ENCODE data around the gene IMMP1L. TPM values are rescaled to one million over a fixed set of nuclear protein-coding genes. Genes with fewer than 3 reads are reported as not detected.

IMMP1L gene
- total RNA-seq, 1 donor from 2014 or later: 37.4 TPM

DNA sequence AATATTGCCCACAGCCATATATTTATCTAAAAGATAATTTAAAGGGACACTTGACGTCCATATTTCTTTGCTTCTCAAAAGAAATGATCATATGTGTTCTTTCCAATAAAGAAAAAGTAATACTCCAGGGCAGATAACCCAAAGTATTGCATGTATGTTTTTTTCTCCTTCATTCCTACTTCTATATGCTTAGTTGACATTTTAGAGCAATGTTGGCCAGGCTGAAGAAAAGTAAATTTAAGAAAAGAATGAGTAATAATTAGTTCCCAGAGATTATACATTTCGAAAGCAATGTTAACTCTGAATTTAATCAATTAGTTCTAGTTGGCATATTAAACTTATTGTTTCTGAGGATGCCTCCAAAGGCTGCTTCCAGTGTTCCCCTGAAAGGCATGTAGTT lies 91.6 kb downstream of the IMMP1L start:
- H3K27me3 Mint-ChIP-seq (ENCODE audit: low read depth): no peaks in the 10 kb centered on the region
- H3K4me3 Mint-ChIP-seq: no peak overlapping the region
- DNase-seq (ENCODE audit: low spot score in 2 of 2, unreplicated experiment in 2 of 2): no peak
- H3K36me3 Mint-ChIP-seq: peaks cover 5% of the 10 kb centered on the region
- no peaks in the 10 kb centered on the region for H3K9me3 Mint-ChIP-seq
- H3K4me1 Mint-ChIP-seq: peaks cover 6% of the 10 kb centered on the region
- H3K27ac Mint-ChIP-seq: no peak overlapping the region
- TF ChIP-seq, protein P1, sequence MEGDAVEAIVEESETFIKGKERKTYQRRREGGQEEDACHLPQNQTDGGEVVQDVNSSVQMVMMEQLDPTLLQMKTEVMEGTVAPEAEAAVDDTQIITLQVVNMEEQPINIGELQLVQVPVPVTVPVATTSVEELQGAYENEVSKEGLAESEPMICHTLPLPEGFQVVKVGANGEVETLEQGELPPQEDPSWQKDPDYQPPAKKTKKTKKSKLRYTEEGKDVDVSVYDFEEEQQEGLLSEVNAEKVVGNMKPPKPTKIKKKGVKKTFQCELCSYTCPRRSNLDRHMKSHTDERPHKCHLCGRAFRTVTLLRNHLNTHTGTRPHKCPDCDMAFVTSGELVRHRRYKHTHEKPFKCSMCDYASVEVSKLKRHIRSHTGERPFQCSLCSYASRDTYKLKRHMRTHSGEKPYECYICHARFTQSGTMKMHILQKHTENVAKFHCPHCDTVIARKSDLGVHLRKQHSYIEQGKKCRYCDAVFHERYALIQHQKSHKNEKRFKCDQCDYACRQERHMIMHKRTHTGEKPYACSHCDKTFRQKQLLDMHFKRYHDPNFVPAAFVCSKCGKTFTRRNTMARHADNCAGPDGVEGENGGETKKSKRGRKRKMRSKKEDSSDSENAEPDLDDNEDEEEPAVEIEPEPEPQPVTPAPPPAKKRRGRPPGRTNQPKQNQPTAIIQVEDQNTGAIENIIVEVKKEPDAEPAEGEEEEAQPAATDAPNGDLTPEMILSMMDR (IDR thresholded peaks at IDR 0.05; ENCODE audit: unreplicated experiment): no peak

DNA sequence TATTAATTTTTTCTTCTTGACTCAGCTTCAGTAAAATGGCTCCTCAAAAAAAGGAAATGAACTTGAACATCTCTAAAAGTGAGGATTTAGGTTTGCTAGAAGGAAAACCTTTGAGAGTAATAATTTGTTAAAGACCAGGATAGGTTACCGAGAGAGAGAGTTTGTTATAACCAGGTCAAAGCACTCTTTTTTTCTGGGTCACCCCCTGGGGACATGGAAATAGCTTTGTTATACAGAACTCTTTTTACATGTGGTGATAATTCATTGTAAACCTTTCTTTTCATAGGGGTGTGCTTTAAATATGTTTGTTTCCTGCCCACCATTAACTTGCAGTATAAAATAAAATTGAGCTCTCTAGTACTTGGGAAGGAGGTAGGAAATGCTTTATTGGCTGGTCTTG lies 92.1 kb downstream of the IMMP1L start:
- Mint-ChIP-seq H3K9me3 (no peaks in the 10 kb centered on the region), H3K4me1 (peaks cover 6% of the 10 kb centered on the region), H3K4me3 (no peak overlapping the region), H3K27ac (no peak overlapping the region), H3K36me3 (peaks cover 5% of the 10 kb centered on the region), H3K27me3 (ENCODE audit: low read depth) (no peaks in the 10 kb centered on the region)
- TF ChIP-seq, protein P1 (IDR thresholded peaks at IDR 0.05; ENCODE audit: unreplicated experiment): no peak
- DNase-seq (ENCODE audit: low spot score in 2 of 2, unreplicated experiment in 2 of 2): no peak

DNA sequence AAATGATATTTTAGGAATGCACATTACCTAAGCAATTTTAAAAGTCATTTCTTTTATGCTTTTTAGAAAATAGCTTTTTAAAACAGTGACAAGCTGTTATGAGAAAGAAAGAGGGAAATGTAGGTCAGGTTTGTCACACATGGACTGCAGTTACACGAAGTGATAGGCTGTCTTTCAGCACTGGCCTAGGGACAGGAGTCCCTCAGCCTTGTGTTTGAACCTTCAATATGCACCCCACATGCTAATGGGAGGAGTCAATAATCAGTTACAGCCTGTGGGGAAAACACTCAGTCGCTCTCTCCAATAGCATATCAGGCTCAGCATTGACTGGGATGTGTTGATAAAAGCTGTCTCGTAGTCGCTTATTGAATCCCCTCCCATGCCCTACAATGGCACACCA lies 94.0 kb downstream of the IMMP1L start:
- peaks cover 6% of the 10 kb centered on the region for H3K4me1 Mint-ChIP-seq
- no peak for DNase-seq (ENCODE audit: low spot score in 2 of 2, unreplicated experiment in 2 of 2)
- no peak overlapping the region for H3K4me3 Mint-ChIP-seq
- peaks cover 12% of the 10 kb centered on the region for H3K36me3 Mint-ChIP-seq
- TF ChIP-seq, protein P1 (IDR thresholded peaks at IDR 0.05; ENCODE audit: unreplicated experiment): no peak
- H3K27me3 Mint-ChIP-seq (ENCODE audit: low read depth): no peaks in the 10 kb centered on the region
- H3K27ac Mint-ChIP-seq: no peak overlapping the region
- H3K9me3 Mint-ChIP-seq: peaks cover 9% of the 10 kb centered on the region

DNA sequence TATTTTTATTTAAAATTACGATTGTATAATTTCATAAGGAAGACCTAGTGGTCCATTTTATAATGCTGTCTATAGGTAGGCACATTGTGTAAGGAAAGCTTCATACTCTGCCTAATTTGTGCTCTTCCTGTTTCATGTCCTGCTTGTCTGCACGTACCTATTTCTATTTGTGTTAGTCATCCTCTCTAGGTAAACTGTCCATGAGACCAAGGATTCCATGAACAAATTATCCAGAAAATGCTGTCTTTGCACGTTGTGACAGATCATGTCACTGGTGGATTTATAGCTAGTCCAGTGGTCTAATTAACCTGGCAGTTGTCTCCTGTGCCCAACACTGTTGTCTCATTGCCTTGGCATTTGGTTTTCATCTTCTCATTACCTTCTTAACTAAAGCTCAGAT lies 95.1 kb downstream of the IMMP1L start:
- H3K27me3 Mint-ChIP-seq (ENCODE audit: low read depth): no peaks in the 10 kb centered on the region
- DNase-seq (ENCODE audit: low spot score in 2 of 2, unreplicated experiment in 2 of 2): no peak
- peaks cover 12% of the 10 kb centered on the region for H3K36me3 Mint-ChIP-seq
- no peak overlapping the region for H3K27ac Mint-ChIP-seq
- TF ChIP-seq, protein P1 (IDR thresholded peaks at IDR 0.05; ENCODE audit: unreplicated experiment): no peak
- H3K4me3 Mint-ChIP-seq: no peak overlapping the region
- H3K4me1 Mint-ChIP-seq: no peaks in the 10 kb centered on the region
- H3K9me3 Mint-ChIP-seq: peaks cover 9% of the 10 kb centered on the region

DNA sequence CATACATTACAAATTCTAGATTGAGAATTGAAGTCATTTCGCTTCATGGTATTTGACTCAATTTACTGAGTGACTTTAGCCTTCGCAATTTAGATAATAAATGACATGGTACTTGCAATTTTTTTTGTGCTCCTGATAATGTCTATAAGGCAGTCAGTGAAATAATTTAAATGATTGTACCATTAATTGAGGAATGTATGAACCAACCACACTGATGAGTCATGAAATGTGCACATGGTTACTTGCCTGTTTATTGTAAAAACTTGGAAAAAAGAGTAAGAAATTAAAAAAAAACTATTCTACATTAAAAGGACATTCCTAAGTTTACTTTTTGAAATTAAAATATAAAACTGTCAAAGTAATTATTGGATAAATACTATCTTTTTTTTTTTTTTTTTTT lies 96.5 kb downstream of the IMMP1L start:
- H3K4me1 Mint-ChIP-seq: no peaks in the 10 kb centered on the region
- H3K4me3 Mint-ChIP-seq: no peak overlapping the region
- H3K27me3 Mint-ChIP-seq (ENCODE audit: low read depth): no peaks in the 10 kb centered on the region
- TF ChIP-seq, protein P1 (IDR thresholded peaks at IDR 0.05; ENCODE audit: unreplicated experiment): no peak
- peaks cover 12% of the 10 kb centered on the region for H3K36me3 Mint-ChIP-seq
- H3K9me3 Mint-ChIP-seq: peaks cover 9% of the 10 kb centered on the region
- DNase-seq (ENCODE audit: low spot score in 2 of 2, unreplicated experiment in 2 of 2): no peak
- H3K27ac Mint-ChIP-seq: no peak overlapping the region

DNA sequence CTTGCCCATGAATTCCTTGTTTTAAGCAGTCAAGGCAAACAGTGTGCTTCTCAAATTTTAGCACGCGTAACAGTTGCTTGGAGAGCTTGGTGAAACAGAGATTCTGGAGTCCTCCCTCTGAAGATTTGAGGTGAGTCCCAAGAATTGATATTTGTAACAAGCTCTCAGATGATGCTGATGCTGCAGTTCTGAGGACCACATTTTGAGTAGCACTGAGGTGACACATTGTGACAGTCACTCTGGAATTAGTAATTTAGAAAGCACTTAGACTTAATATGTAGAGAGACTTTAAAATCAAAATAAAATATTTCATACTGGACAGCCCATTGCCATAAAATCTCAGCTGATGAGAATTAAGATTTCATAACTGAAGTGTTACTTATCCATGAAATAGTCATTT lies 101.2 kb downstream of the IMMP1L start:
- Mint-ChIP-seq H3K27ac (no peak overlapping the region), H3K4me3 (no peak overlapping the region), H3K4me1 (no peaks in the 10 kb centered on the region), H3K27me3 (ENCODE audit: low read depth) (no peaks in the 10 kb centered on the region), H3K9me3 (peaks cover 9% of the 10 kb centered on the region), H3K36me3 (peaks cover 9% of the 10 kb centered on the region)
- no peak for DNase-seq (ENCODE audit: low spot score in 2 of 2, unreplicated experiment in 2 of 2)
- TF ChIP-seq, protein P1 (IDR thresholded peaks at IDR 0.05; ENCODE audit: unreplicated experiment): no peak
